Esophagus (tissue), 2 donors: ENCODE measurements around the gene VEGFB. TPM values are rescaled to one million over a fixed set of nuclear protein-coding genes. Genes with fewer than 3 reads are reported as not detected.

ENCODE experiments used
- H3K27ac ChIP-seq, 2 donors: one replicate each; pipeline ENCODE4 v1.5.1; 2013; ENCODE audit warnings: low read depth in 2 of 2, mild to moderate bottlenecking in 2 of 2, inconsistent platforms in 1 of 2, low read length in 1 of 2, moderate library complexity in 1 of 2
- H3K27me3 ChIP-seq, 2 donors: one replicate each; pipeline ENCODE4 v1.6.1; 2013; ENCODE audit warnings: low read length in 2 of 2, control low read depth in 1 of 2, mild to moderate bottlenecking in 1 of 2; ENCODE audit not compliant: insufficient read depth in 2 of 2, control insufficient read depth in 1 of 2
- H3K36me3 ChIP-seq, 2 donors: one replicate each; pipeline ENCODE4 v1.6.1; 2013; ENCODE audit warnings: low read length in 1 of 2; ENCODE audit not compliant: control insufficient read depth in 2 of 2, insufficient read depth in 2 of 2
- H3K4me1 ChIP-seq, 2 donors: one replicate each; pipeline ENCODE4 v1.6.1; 2013; ENCODE audit warnings: low read length in 1 of 2; ENCODE audit not compliant: control insufficient read depth in 2 of 2, insufficient read depth in 2 of 2
- H3K4me3 ChIP-seq, 2 donors: one replicate each; pipeline ENCODE4 v1.5.1; 2013; ENCODE audit warnings: low read length in 2 of 2, mild to moderate bottlenecking in 2 of 2, low read depth in 1 of 2, moderate library complexity in 1 of 2
- H3K9me3 ChIP-seq, 2 donors: one replicate each; pipeline ENCODE4 v1.6.1; 2013; ENCODE audit warnings: mild to moderate bottlenecking in 2 of 2, low read depth in 1 of 2, low read length in 1 of 2, moderate library complexity in 1 of 2; ENCODE audit not compliant: control insufficient read depth in 2 of 2, insufficient read depth in 1 of 2
- WGBS, 2 donors: extraction: QIAGEN DNeasy Blood & Tissue Kit; methylation state at CpG; one replicate each; pipeline ENCODE4 v1.1.7; 2013; 5-methylcytosine and 5-hydroxymethylcytosine counted together
- polyA plus RNA-seq, 2 donors: library from polyadenylated mRNA; stranded (reverse); fragments of 200-250 nt; gene quantifications; one replicate each; pipeline ENCODE4 v1.2.3, GENCODE V29; 2013
- donor health status: healthy with polysubstance abuse.
- donor health status: Bipolar disorder and iron deficiency.

Gene VEGFB
- polyA plus RNA-seq, 2 donors = 34.6 to 48.1 TPM

- 78 to 82% methylated on average over 29 of the region's 29 CpGs for WGBS, 2 donors
- Histone ChIP-seq H3K4me3 (no peak overlapping the region), H3K9me3 (no peaks in the 10 kb centered on the region), H3K27me3 (no peaks in the 10 kb centered on the region), H3K36me3 (peaks cover 15 to 72% of the 10 kb centered on the region in 2 donors), H3K4me1 (peaks cover 0 to 10% of the 10 kb centered on the region in 2 donors), H3K27ac (no peak overlapping the region)
These were observed 28.9 kb downstream of the VEGFB start for GRCh38 chr11:64263021-64263946.

- Histone ChIP-seq H3K36me3 (peaks cover 13 to 66% of the 10 kb centered on the region in 2 donors), H3K4me3 (no peak overlapping the region), H3K4me1 (peaks cover 4 to 16% of the 10 kb centered on the region in 2 donors), H3K27me3 (no peaks in the 10 kb centered on the region), H3K9me3 (no peaks in the 10 kb centered on the region), H3K27ac (no peak overlapping the region)
- WGBS, 2 donors = 93 to 95% methylated on average over 8 of the region's 8 CpGs
These were observed 29.5 kb downstream of the VEGFB start for GRCh38 chr11:64263947-64264317.

- no peak overlapping the region for H3K27ac ChIP-seq
These were observed 30.0 kb downstream of the VEGFB start for GRCh38 chr11:64264371-64264852.

DNA sequence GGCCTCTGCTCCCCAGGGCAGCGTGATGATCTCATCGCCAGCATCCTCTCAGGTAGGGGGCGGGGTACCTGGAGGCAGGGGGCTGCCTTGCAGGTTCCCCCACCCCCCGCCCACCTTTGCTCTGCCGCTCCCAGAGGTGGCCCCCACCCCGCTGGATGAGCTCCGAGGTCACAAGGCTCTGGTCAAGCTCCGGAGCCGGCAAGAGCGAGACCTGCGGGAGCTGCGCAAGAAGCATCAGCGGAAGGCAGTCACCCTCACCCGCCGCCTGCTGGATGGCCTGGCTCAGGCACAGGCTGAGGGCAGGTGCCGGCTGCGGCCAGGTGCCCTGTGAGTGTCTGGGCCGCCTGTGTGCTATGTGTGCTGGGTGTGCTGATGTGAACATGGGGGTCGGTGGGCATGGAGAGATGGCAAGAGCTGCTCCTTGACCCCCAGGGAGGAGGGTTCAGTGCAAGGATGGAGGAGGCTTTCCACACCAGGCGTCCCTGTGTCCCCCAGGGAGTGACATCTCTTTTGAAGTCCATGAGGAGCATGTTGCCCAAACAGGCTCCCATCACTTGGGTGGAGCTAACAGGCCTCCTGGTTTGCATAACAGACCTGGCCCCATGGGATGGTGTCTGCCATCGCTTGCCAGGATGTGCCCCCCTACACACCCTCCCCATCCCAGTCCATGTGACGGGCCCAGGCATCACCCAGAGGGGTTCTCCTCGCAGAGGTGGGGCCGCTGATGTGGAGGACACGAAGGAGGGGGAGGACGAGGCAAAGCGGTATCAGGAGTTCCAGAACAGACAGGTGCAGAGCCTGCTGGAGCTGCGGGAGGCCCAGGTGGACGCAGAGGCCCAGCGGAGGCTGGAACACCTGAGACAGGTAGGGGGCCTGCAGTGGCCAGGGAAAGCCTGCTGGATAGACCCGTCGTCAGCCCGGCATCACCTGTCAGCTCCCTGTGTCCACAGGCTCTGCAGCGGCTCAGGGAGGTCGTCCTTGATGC is 31.1 kb downstream of the VEGFB start:
- peaks cover 7 to 52% of the 10 kb centered on the region in 2 donors for H3K36me3 ChIP-seq
- no peak overlapping the region for H3K27ac ChIP-seq
- no peak overlapping the region for H3K4me3 ChIP-seq
- 90 to 91% methylated on average over 35 of the region's 35 CpGs for WGBS, 2 donors
- H3K9me3 ChIP-seq = no peaks in the 10 kb centered on the region
- H3K4me1 ChIP-seq = peaks cover 4 to 20% of the 10 kb centered on the region in 2 donors
- no peaks in the 10 kb centered on the region for H3K27me3 ChIP-seq

More at GRCh38 chr11:64264371-64264852, 30.0 kb downstream of the VEGFB start:
- H3K27me3 ChIP-seq = no peaks in the 10 kb centered on the region
- no peak overlapping the region for H3K4me3 ChIP-seq
- H3K4me1 ChIP-seq = peaks cover 4 to 20% of the 10 kb centered on the region in 2 donors
- 82 to 92% methylated on average over 10 of the region's 10 CpGs for WGBS, 2 donors
- H3K36me3 ChIP-seq = peaks cover 11 to 62% of the 10 kb centered on the region in 2 donors
- no peaks in the 10 kb centered on the region for H3K9me3 ChIP-seq

DNA sequence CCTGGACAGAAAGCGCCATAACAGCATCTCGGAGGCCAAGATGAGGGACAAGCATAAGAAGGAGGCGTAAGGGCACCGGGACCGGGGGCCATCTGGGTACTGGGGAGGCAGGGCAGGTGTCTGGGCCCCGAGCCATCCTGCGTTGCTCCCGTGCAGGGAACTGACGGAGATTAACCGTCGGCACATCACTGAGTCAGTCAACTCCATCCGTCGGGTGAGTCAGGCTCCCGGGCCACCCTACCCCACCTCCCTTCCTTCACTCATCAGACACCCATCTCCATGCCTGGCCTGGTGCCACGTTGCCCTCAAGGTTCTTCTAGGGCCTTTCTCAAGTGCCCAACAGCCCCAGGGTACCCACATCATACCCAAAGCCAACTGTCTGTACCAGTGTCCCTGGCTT is 32.0 kb downstream of the VEGFB start:
- peak overlapping the region in 1 of 2 donors; percentile 48 for H3K27ac ChIP-seq
- peaks cover 4 to 20% of the 10 kb centered on the region in 2 donors for H3K4me1 ChIP-seq
- no peak overlapping the region for H3K4me3 ChIP-seq
- peaks cover 5 to 49% of the 10 kb centered on the region in 2 donors for H3K36me3 ChIP-seq
- H3K27me3 ChIP-seq = no peaks in the 10 kb centered on the region
- H3K9me3 ChIP-seq = no peaks in the 10 kb centered on the region
- WGBS, 2 donors = 81% methylated on average over 15 of the region's 15 CpGs

GRCh38 chr11:64267207-64267945 is 33.0 kb downstream of the VEGFB start:
- H3K27me3 ChIP-seq = no peaks in the 10 kb centered on the region
- 45 to 61% methylated on average over 27 of the region's 27 CpGs for WGBS, 2 donors
- H3K27ac ChIP-seq = peak overlapping the region; percentile 96
- H3K4me3 ChIP-seq = no peak overlapping the region
- H3K4me1 ChIP-seq = peaks cover 4 to 20% of the 10 kb centered on the region in 2 donors
- peaks cover 5 to 39% of the 10 kb centered on the region in 2 donors for H3K36me3 ChIP-seq
- no peaks in the 10 kb centered on the region for H3K9me3 ChIP-seq

DNA sequence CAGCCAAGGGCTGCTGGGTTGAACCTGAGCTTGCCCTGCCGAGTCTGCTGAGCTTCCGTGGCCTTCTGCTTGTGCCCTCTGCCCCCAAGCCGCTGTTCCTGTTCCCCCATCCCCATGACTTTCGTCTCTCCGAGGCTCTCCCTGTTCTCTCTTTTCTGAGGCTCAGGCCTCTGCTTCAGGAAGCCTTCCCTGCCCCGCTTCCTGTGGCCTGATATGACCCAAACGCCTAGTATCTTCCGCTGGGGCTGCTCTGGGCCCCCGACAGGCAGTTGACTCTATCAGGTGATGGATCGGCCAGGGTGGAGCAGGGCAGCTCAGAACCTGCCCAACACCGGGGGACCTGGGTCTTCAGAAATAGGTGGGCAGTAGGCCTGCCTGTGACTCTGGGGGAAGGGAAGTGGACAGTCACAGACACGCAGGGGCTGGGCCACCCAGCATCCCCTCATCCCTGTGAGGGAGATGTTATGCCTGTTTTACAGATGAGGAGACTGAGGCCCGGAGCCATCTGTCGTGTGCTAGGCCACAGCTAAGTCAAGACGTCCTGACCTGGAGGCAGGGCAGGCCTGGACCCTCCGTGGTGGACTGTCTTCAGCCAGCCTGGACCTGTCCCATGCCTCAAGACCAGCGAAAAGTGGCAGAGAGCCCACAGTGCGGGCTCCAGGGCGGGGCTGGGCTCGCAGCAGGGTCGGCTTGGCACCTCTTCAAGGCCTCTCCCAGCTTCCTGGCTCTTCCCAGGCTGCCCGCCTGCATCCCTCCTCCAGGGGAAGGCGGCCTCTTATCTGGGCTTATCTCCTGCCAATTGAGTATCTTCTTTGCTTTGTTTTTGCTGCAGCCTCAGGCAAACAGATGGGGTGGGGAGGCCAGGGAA is 33.9 kb downstream of the VEGFB start:
- Histone ChIP-seq H3K27me3 (no peaks in the 10 kb centered on the region), H3K4me3 (peak overlapping the region; percentile 57 to 58)
- 34 to 37% methylated on average over 23 of the region's 23 CpGs for WGBS, 2 donors

GRCh38 chr11:64268893-64269539 is 34.6 kb downstream of the VEGFB start:
- Histone ChIP-seq H3K27ac (peak overlapping the region; percentile 96), H3K4me3 (peak overlapping the region; percentile 57 to 58), H3K36me3 (peaks cover 5 to 22% of the 10 kb centered on the region in 2 donors), H3K4me1 (peaks cover 4 to 20% of the 10 kb centered on the region in 2 donors), H3K27me3 (no peaks in the 10 kb centered on the region), H3K9me3 (no peaks in the 10 kb centered on the region)
- 1 to 2% methylated on average over 33 to 34 of the region's 34 CpGs for WGBS, 2 donors

More for the DNA sequence above, 33.9 kb downstream of the VEGFB start:
- no peaks in the 10 kb centered on the region for H3K9me3 ChIP-seq
- H3K4me1 ChIP-seq = peaks cover 4 to 20% of the 10 kb centered on the region in 2 donors
- peak overlapping the region; percentile 96 for H3K27ac ChIP-seq
- H3K36me3 ChIP-seq = peaks cover 5 to 30% of the 10 kb centered on the region in 2 donors
